ENCODE results near the gene ATOH8.

Gene ATOH8

DNA sequence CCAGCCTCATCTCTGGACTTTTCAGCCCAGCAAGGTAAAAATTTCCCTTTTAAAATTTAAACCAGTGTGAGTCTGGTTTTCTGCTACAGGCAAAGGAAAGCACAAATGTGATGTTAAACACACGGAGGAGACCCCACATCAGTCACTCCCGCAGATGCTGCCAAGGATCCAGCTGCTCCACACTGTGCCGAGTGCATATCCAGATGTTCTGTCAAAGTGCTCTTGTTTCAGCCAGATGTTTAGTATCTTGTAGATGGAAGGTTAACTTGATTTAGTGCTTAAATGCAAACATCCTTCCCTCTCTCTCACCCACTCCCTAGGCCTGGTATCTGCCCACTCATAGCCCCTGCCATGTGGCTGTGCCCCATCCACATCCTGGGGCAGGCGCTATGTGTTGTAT lies 15.8 kb upstream of the ATOH8 start:
- DNase-seq, result no peak

DNA sequence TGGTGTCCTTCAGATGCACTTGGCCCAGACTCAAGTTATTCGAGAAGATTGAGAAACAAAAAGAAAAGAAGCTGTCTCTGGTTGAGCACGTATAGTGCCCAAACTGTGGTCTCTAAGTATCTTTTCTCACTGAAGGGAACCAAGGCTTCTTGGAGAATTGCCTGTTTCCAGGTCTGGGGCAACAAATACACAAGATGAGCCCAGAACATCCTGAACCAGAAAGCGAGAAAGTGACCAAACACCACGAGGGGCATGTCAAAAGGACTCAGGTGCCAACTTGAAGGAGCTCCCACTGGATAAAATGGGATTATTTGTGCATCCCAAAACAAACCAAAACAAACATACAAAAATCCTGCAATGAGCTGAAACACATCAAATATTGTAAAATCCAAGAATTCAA lies 13.6 kb upstream of the ATOH8 start:
- no peak for DNase-seq

DNA sequence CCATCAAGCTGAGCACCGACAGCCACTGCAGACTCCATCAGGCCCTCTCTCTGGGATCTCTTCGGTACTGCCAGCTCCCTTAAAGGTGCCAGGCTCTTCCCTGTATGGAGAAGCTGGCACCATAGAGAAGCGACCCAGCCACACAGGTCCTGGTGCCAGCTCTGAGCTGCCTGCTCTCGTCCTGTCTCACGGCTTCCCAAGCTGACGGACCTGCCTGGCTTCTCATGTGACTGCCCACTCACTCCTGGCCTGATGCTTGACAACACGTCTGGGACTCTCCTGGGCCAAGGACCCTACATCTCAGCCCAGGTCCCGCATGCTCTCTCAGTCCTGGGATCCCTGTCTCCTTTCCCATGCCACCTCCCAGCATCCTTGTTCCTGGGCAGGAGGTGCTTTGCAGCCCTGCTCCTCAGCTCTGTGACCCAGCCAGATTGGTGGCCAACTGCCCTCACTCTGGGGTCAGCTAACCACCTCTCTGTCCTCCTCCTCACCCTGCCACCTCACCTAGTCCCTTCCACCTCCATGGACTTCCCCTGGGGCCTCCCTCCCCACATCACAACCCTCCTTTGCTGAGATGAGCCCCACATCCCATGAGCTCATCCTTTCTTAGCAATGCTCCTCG lies 12.5 kb upstream of the ATOH8 start:
- DNase-seq, result no peak

DNA sequence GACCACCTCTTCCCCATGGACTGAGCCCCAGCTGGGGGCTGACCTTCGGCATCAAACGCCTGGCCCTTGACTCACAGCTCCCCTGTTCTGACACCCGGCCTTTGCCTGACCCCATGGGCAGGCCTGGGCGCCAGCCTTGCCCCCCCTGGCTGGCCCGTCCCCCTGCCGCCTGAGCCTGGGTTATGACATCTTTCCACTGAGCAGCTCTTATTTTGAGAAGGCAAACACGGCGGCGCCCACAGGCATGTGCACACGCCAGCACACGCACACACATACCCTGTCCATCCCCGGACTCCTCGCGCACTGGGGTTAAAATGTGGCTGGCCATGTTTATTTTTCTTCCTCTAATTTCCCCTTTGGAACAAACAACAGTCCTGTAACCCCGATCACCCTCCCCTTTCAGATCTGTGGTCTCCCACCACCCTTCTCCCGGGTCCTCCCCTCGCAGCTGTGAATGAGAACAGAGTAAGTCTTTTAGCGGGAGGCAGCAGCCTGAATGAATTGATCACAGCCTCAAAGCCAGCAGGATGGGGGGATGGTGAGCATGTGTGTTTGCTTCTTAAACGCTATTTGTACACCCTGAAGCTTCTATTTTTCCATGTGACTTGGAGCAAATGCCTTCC lies 11.8 kb upstream of the ATOH8 start:
- no peak for DNase-seq

DNA sequence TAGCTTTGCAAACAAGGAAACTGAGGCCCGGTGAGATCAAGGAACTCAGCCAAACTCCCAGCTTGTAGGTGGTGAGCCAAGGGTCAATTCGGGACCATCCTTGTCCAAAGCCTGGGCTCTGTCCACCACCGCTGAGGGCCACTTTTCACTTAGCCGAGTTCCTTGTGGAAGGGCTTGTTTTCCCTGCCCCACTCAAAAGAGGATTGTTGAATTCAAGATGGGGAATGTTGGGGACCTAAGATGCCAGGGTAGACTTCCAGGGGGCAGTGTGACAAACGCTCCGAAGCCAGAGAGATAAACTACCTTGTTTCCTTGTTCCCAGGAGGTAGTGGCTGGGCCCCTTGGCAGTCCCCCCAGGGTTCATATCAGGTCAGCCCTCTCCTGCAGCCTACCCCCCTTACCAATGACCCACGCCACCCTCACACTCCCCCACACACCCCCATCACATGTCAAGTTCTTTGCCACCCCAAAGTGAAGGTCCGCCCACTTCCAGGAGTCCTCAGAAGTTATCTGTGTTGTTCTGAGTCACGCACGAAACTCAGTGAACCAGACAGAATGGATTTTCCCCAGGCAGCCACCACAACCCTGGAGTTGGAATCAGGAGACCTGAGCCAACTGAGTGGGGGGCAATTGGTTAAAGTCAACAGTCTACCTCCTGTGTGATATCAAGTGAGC lies 10.3 kb upstream of the ATOH8 start:
- DNase-seq, result no peak

DNA sequence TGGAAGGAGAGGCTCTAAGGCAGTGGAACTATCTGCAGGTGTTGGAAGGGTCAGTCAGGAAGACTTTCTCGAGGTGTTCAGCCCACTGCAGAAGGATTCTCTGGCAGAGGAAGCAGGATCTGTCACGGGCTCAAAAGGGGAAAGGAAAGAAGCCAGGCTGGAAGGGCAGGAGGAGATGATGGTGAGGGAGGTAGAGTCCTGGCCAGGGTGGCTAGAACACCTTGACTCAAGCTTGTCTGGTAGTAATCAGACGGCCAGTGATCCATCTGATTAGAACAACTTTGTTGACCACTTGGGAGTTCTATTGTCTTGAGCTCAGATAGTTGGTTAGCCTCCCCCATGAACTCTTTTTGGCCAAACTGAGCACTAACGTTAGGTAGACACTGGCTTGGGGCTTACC lies 9.7 kb upstream of the ATOH8 start:
- DNase-seq, result no peak

DNA sequence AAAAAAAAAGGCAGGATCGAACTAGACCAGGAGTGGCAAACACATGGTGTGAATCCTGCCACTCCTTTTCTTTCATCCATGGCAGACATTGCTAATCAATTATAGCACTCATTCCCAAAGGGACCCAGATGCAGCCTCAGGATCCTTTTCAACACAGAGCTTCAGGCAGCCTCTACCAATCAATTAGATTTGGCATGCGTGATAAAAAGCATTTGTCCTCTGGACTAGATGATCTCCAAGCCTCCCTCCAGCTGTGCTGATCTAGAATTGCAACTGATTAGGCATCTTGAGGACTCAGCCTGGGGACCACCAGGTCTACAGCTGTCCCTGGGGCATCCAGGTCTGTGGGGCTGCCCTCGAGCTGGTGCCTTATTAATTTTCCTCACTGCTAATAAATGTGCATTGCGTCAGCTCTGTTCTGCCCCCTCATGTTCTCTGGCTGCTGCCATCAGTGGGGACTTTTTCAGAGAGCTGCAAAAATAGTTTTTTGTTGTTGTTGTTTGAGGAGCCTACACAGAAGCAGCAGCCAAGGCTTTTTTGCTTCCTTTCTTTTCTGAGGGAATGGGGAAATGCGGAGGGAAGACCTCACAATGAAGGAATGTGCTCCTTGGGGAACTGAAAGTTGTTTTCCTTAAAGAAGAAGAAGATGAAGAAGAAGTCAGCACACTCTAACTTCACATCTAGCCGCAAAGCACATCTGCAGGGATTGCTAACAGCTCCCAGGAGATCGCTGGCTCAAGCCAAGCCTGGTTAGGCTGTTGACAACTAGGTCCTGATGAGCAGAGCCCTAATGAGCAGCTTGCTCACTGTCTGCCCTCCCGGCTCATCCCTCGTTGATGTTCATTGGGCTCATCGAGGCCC lies 8.8 kb upstream of the ATOH8 start:
- DNase-seq, result no peak

DNA sequence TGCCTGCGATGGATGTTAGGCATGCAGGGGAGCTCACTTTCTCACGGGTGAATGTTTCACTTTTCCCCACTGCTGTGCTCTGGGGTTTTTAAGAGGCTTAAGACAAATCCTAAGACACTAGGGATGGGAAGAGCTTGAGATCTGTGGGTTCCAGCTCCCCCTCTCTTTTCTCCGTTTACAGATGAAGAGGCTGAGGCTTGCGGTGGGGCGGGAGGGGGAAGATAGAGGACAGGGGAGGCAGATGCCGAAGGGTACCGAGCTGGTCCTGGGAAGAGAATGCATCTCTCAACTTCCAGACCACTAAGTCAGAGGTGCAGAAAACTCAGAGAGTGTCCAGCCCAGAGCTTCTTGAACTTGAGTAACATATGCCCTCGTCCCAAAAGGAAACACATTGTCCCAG lies 8.2 kb upstream of the ATOH8 start:
- no peak for DNase-seq

DNA sequence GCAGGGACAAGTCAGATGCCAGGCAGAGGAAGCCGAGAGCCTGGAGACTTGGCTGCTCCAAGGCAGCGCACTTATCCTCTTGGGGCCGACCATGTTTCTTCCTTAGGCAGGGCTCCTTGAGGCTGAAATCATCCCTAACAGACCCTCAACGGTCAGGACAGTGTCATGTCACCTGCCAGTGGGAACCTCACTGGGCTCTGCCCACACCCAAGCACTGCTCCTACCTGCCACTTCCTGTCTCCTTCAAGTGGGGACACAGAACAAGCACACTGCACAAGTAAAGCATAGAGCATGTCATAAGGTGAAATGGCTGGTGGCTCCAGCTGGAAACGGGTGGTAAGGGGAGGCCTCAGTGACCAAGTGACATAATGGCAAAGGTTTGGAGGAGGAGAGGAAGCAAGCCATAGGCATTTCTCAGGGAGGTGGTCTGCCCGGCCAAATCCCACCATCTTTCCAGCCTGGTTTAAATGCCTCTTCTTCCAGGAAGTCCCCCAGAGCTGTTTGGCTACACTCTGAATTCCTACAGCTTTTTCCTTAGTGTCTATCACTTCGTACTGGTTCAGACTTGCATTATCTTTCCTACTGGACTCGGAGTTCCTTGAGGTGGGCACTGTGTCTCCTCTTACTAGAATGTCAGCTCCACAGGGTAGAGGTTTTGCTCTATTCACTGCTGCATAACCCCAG lies 7.3 kb upstream of the ATOH8 start:
- no peak for DNase-seq

DNA sequence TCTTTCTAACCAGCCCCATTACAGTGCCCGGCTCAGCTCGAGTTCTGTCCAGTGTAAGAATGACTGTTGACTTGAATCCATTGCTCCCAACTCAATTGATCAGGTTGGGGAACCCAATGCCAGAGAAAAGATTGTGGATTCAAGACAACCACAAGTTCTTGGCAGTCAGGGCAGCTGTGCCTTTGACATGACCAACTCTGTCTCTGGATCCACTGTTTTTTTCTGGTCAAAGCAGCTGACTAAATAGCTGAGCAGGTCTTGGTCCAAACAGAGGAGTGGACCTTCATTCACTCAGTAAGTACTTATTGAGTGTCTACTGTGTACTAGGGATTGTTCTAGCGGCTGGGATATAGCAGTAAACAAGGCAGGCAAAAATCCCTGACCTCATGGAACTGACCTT lies 6.3 kb upstream of the ATOH8 start:
- DNase-seq, result no peak

DNA sequence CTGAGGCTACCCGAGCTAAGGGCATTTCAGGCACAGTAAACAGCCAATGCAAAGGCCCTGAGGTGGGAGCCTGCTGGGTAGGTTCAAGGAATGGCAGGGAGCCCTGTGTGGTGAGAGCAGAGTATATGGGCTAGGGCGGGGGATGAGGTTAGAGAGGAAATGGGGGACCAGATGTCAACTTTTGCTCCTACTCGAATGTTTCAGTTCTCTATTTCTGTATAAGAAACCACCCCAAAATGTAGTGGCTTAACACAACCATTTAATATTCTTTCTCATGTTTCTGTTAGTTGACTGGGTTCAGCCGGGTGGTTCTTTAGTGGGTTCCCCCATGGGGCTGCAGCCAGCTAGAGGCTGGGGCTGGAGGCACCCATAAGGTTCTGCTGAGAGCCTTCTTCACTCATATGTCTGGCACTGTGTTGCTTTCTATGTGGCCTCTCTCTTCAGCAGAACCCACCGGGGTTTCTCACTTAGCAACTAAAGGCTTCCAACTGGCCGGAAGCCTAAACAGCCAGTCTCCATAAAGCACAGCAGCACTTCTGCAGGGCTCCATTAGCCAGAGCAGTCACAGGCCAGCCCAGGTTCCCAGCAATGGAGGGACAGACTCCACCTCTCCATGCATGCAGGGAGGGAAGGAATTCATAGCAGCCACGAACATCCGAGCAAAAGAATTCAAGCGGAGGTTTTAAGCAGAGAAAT lies 5.6 kb upstream of the ATOH8 start:
- no peak for DNase-seq

DNA sequence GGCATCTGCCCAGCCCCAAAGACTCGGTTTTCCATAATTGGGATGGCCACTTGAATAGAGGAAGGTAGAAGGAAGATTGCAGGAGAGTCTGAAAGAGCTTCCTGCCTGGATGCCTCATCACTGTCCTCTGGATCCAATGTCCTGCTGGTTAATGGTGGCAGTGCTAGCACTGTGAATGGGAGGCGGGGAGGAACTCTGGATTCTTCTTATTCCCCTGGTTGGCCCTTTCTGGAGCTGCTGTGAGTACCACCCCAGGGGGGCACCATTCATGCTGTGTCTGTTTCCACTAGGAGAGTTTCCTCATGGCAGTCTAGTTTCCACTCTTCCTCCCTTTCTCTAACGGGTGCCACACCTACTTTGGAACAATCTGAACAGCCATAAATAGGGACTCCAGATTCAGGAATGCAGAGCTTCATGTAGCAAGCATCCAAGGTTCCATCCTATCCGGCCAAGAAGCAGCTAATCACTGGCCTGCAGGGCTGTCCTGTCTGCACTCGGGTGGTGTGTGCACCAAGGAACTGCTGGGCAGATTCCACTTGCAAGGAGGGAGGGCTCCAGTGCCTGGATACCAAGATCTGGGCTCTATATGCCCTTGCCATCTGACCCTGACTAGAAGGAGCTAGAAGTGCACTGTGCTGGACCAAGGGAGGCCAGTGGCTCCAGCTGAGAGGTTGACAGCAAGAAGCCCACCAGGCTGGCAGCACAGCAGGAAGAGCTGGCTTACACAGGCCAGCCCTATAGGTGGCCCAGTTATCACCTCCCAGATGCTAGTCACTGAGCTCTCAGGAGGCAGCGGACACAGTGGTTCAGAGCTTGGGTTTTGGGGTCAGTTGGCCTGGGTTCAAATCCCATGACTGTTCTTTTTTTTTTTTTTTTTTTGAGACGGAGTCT lies 4.6 kb upstream of the ATOH8 start:
- DNase-seq, result no peak

DNA sequence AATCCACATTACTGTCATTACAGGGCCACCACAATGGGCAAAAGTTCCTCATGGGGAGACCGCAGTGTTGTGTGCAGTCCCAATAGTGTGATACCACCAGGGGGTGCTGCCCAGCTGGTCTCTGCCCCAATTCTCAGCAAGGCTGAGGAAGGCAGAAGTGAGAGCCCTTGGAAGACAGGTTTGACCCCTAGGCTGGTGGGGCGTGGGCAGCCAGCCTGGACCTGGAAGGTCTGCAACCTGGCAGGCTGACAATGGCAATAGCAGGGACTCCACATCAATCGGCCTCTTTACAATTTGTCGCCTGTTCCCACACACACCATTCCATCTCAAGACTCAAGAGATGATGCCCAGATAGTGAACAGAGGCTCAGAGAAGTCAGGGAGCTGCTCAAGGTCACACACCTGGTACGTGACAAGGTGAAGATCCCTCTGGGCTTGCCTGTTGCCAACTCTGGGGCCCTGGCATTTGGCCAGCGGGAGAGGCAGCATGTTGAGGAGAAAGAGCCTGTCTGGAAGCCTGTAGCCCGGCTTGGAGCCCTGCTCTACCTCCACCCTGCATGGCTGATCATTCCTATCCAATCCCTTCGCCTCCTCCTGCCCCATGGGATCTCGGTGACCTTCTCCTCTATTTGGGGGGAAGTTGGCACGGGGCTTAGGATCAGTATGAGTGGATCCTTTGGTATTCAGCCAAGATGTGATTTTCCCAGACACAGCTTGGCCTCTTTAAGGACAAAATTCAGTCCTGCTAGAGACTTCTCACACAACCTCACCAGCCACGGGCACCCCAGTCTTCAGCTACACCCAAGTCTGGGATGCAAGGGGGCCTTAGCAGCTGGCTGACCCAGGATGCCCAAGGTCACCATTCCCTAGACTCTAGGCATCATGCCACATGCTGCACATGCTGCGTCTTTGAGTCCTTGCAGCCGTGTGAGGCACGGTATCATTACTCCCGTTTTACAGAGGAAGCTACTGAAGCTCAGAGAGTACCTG lies 2.9 kb upstream of the ATOH8 start:
- peak; percentile 55 for DNase-seq

DNA sequence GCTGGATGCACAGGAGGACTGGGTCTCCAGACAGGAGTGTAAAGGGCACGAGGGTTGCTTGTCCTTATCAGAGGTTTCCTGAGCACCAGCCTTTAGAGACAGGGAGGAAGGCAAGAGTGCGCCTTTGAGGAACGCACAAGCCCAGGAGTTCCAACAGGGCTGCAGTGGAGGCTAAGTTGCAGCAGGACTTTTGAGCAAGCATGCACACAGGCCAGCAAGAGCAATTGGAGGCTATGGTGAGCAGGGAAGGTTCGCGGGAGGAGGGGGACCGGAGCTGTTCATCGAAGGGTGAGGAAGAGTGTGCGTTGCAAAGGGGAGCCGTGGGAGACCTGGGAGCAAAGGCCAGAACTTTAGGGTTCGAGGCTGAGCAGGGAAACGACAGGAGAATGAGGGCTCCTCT lies 2.2 kb upstream of the ATOH8 start:
- DNase-seq, result no peak

DNA sequence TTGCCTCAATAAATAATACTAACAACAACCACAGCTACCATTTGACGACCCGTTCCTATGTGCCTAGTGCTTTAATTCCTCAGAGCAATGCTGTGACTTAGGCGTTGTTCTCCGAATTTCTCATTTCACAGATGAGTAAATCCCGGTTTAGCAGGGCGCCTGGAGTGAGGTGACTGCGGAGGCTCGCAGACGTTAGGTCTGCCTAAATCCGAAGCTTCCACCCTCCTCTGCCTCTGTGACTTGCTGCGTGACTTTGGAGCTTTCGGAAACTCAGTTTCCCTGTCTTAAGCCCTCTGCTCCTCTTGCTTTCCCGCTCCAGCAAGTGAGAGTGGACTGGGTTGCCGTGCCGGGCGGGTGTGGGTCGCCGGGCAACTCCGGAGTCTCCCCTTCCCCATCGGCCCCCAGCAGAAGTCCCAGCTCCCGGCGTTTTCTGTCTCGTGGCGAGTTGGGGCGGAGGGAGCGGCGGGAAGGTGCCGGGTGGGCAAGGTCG lies 711 bp upstream of the ATOH8 start:
- DNase-seq, result no peak

DNA sequence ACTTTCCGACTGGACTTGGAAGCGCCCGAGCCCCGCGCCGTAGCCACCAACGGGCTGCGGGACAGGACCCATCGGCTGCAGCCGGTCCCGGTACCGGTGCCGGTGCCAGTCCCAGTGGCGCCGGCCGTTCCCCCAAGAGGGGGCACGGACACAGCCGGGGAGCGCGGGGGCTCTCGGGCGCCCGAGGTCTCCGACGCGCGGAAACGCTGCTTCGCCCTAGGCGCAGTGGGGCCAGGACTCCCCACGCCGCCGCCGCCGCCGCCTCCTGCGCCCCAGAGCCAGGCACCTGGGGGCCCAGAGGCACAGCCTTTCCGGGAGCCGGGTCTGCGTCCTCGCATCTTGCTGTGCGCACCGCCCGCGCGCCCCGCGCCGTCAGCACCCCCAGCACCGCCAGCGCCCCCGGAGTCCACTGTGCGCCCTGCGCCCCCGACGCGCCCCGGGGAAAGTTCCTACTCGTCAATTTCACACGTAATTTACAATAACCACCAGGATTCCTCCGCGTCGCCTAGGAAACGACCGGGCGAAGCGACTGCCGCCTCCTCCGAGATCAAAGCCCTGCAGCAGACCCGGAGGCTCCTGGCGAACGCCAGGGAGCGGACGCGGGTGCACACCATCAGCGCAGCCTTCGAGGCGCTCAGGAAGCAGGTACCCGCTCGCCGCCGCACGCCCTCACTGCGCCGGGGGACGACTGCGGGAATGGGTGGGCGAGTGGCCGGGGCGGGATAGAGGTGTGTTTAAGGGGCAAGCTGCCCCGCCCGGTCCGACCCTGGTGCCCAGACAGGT lies 713 bp downstream of the ATOH8 start:
- DNase-seq, result peak; percentile 13

DNA sequence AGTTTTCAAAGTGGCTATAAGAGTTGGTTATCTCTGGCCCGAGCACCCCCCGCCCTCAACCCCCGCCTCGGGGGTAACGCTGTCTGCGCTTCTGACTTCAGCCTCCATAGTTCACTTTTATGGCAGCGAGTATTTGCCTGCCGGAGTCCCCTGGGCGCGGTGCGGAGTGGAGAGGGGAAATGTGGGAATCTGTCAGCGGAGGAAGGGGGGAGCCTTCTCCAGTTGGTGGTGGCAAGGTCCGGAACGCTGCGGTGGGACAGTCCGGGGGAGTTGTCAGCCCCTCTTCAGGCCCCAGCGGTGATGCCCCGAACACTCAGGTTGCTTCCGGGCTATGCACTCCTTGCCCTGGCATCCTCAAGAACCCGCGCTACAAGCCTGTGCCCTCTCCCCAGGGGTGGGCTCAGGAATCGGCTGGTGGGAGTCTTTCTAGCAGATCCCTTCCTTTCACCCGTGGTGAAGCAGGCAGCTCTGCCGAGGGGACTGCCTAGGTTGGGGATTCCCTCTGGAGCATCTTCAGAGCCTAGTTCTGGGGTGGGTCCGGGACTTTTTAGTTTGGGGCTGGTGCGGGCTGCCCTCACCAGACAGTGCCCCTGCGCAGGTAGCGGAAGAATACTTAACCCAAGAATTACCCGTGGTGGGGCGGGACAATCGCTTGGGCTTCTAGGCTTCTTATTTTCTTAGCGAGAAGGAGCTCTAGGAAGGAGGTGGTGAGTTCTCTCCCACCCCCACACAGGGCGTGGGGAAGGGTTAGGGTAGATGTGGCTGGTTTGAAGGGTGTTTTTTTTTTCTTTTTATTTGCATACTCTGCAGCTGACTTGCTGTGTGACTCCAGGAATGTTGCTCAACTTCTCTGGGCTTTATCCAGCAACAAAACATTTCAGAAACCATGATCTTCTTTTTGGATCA lies 1.6 kb downstream of the ATOH8 start:
- no peak for DNase-seq

DNA sequence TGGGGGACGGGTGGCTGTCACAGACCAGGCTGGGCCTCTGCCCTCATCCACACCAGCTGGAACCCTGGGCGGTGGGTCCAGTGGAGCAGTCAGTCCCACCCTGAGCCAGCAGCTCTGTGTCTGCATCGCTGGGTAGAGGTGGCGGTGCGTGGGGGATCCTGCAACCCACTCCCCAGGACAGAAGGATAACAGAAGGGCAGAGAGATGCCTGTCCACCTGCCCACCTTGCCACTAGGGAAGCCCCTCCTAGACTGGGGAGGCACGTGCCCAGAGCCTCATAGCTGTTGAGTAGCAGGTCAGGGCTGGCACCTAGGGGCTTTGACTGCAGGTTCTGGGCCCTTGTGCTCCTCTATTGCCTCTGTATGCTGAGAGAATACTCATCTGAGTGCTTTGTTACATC lies 2.4 kb downstream of the ATOH8 start:
- no peak for DNase-seq
